H9 (cell line): ENCODE results near the gene OGFOD1. TPM values are rescaled to one million over a fixed set of nuclear protein-coding genes. Genes with fewer than 3 reads are reported as not detected.

Source experiments
- DNase-seq: peaks from one replicate; pipeline ENCODE4 v3.0.0-alpha.2; 2017
- H2AFZ ChIP-seq: one replicate; pipeline ENCODE4 v1.6.1; 2013; ENCODE audit warnings: mild to moderate bottlenecking, low read length, control low read depth, moderate library complexity
- H2AK5ac ChIP-seq: 2 replicates; pipeline ENCODE4 v1.6.1; 2013; ENCODE audit warnings: low read length, control low read depth, mixed read lengths; ENCODE audit not compliant: insufficient read length
- H2BK120ac ChIP-seq: one replicate; pipeline ENCODE4 v1.6.1; 2013; ENCODE audit warnings: low read depth, mild to moderate bottlenecking, low read length, control low read depth, inconsistent platforms; ENCODE audit not compliant: poor library complexity, severe bottlenecking
- H2BK12ac ChIP-seq: 2 replicates; pipeline ENCODE4 v1.6.1; 2013; ENCODE audit warnings: low read length, control low read depth, mixed read lengths, low read depth; ENCODE audit not compliant: insufficient read length
- H2BK15ac ChIP-seq: 2 replicates; pipeline ENCODE4 v1.6.1; 2013; ENCODE audit warnings: low read depth, low read length, control low read depth
- H2BK20ac ChIP-seq: one replicate; pipeline ENCODE4 v1.6.1; 2013; ENCODE audit warnings: low read depth, mild to moderate bottlenecking, low read length, control low read depth, inconsistent platforms; ENCODE audit not compliant: poor library complexity, severe bottlenecking
- H2BK5ac ChIP-seq: 2 replicates; pipeline ENCODE4 v1.6.1; 2013; ENCODE audit warnings: low read length, control low read depth, mixed read lengths; ENCODE audit not compliant: insufficient read length
- H3K14ac ChIP-seq: 2 replicates; pipeline ENCODE4 v1.6.1; 2013; ENCODE audit warnings: low read length, control low read depth; ENCODE audit not compliant: insufficient read depth
- H3K18ac ChIP-seq: 2 replicates; pipeline ENCODE4 v1.6.1; 2013; ENCODE audit warnings: low read depth, mild to moderate bottlenecking, mixed read lengths, low read length, control low read depth; ENCODE audit not compliant: insufficient read length
- H3K23ac ChIP-seq: 2 replicates; pipeline ENCODE4 v1.6.1; 2013; ENCODE audit warnings: low read length, control low read depth, mixed read lengths, low read depth; ENCODE audit not compliant: insufficient read length
- H3K23me2 ChIP-seq: 2 replicates; pipeline ENCODE4 v1.6.1; 2013; ENCODE audit warnings: low read depth, mild to moderate bottlenecking, mixed read lengths, low read length, control low read depth; ENCODE audit not compliant: insufficient read length, poor library complexity, severe bottlenecking
- H3K27ac ChIP-seq: 2 replicates; pipeline ENCODE4 v1.5.1; 2013; ENCODE audit warnings: low read length, control low read depth, mixed read lengths, low read depth; ENCODE audit not compliant: insufficient read length
- H3K27me3 ChIP-seq: 2 replicates; pipeline ENCODE4 v1.6.1; 2013; ENCODE audit warnings: low read length, control low read depth, inconsistent platforms; ENCODE audit not compliant: insufficient read depth
- H3K4ac ChIP-seq: 2 replicates; pipeline ENCODE4 v1.6.1; 2013; ENCODE audit warnings: low read depth, mild to moderate bottlenecking, control low read depth, inconsistent platforms, low read length, moderate library complexity
- H3K4me1 ChIP-seq: 2 replicates; pipeline ENCODE4 v1.6.1; 2013; ENCODE audit warnings: low read length, control low read depth, inconsistent platforms; ENCODE audit not compliant: insufficient read depth
- H3K4me2 ChIP-seq: 2 replicates; pipeline ENCODE4 v1.6.1; 2013; ENCODE audit warnings: low read length, control low read depth, mixed read lengths; ENCODE audit not compliant: insufficient read length, insufficient read depth
- H3K56ac ChIP-seq: 2 replicates; pipeline ENCODE4 v1.6.1; 2013; ENCODE audit warnings: low read depth, mild to moderate bottlenecking, mixed read lengths, low read length, control low read depth; ENCODE audit not compliant: insufficient read length
- H3K79me1 ChIP-seq: 2 replicates; pipeline ENCODE4 v1.6.1; 2013; ENCODE audit warnings: low read depth, mild to moderate bottlenecking, moderate library complexity, low read length, control low read depth, inconsistent platforms; ENCODE audit not compliant: insufficient read depth, poor library complexity, severe bottlenecking
- H3K79me2 ChIP-seq: 2 replicates; pipeline ENCODE4 v1.6.1; 2013; ENCODE audit warnings: low read length, control low read depth, inconsistent platforms; ENCODE audit not compliant: insufficient read depth
- H3K9ac ChIP-seq: 2 replicates; pipeline ENCODE4 v1.6.1; 2013; ENCODE audit warnings: low read length, control low read depth, mixed read lengths; ENCODE audit not compliant: insufficient read length; ENCODE audit errors: extremely low read depth
- H3K9me3 ChIP-seq: one replicate; pipeline ENCODE4 v1.6.1; 2013; ENCODE audit warnings: low read depth, low read length, inconsistent platforms; ENCODE audit not compliant: control insufficient read depth
- H3T11ph ChIP-seq: one replicate; pipeline ENCODE4 v1.6.1; 2013; ENCODE audit warnings: mild to moderate bottlenecking, low read length, control low read depth, inconsistent platforms
- H4K20me1 ChIP-seq: one replicate; pipeline ENCODE4 v1.6.1; 2013; ENCODE audit not compliant: control insufficient read depth, insufficient read length, insufficient read depth
- H4K5ac ChIP-seq: 2 replicates; pipeline ENCODE4 v1.6.1; 2013; ENCODE audit warnings: low read depth, mild to moderate bottlenecking, mixed read lengths, low read length, control low read depth; ENCODE audit not compliant: insufficient read length
- H4K8ac ChIP-seq: replicated peaks from 2 replicates; pipeline ENCODE4 v1.6.1; 2013; ENCODE audit warnings: low read length, control low read depth, mixed read lengths, low read depth; ENCODE audit not compliant: insufficient read length
- H4K91ac ChIP-seq: 2 replicates; pipeline ENCODE4 v1.6.1; 2013; ENCODE audit warnings: low read depth, mild to moderate bottlenecking, moderate library complexity, mixed read lengths, low read length, control low read depth; ENCODE audit not compliant: insufficient read length
- H3K27ac Mint-ChIP-seq, 3 experiments: 2 replicates in 2 of 3; 3 replicates in 1 of 3; pipeline ENCODE4 v1.8.0; 2020 to 2021; ENCODE audit warnings: mixed read lengths in 3 of 3, mild to moderate bottlenecking in 1 of 3, moderate library complexity in 1 of 3
- H3K27me3 Mint-ChIP-seq: 2 replicates; pipeline ENCODE4 v1.8.0; 2021; ENCODE audit warnings: low read depth, mild to moderate bottlenecking, moderate library complexity, mixed read lengths
- H3K36me3 Mint-ChIP-seq, 3 experiments: 2 replicates in 2 of 3; 3 replicates in 1 of 3; pipeline ENCODE4 v1.8.0; 2020 to 2021; ENCODE audit warnings: low read depth in 3 of 3, mixed read lengths in 3 of 3; ENCODE audit not compliant: insufficient read depth in 1 of 3
- H3K4me1 Mint-ChIP-seq, 2 experiments: 2 replicates each; pipeline ENCODE4 v1.8.0; 2020; ENCODE audit warnings: mixed read lengths in 2 of 2
- H3K4me3 Mint-ChIP-seq, 2 experiments: 2 replicates in 1 of 2; 3 replicates in 1 of 2; pipeline ENCODE4 v1.8.0; 2020 to 2021; ENCODE audit warnings: mild to moderate bottlenecking in 2 of 2, mixed read lengths in 2 of 2, moderate library complexity in 1 of 2
- H3K9me3 Mint-ChIP-seq, 2 experiments: 2 replicates in 1 of 2; 3 replicates in 1 of 2; pipeline ENCODE4 v1.8.0; 2020; ENCODE audit warnings: mild to moderate bottlenecking in 2 of 2, mixed read lengths in 2 of 2, moderate library complexity in 1 of 2
- WGBS: extraction: QIAGEN DNeasy Blood & Tissue Kit; methylation state at CpG from one replicate; pipeline ENCODE4 v1.1.7; 2013; ENCODE audit warnings: missing lambda C conversion rate, low lambda C conversion rate, mixed read lengths; ENCODE audit not compliant: insufficient read length; ENCODE audit errors: extremely low coverage; 5-methylcytosine and 5-hydroxymethylcytosine counted together
- total RNA-seq: library from RNA; stranded (reverse); gene quantifications from 2 replicates; pipeline ENCODE4 v1.2.1, GENCODE V29; 2021
- TF ChIP-seq, protein P1 (sequence below): fragments of 200-600 bp; sonication (generic); conservative IDR thresholded peaks from 3 replicates; pipeline ENCODE4 v1.8.0; 2021; ENCODE audit warnings: antibody characterized with exemption, mild to moderate bottlenecking

Gene OGFOD1
- total RNA-seq, 1 experiment from 2014 or later = 66.5 TPM

DNA sequence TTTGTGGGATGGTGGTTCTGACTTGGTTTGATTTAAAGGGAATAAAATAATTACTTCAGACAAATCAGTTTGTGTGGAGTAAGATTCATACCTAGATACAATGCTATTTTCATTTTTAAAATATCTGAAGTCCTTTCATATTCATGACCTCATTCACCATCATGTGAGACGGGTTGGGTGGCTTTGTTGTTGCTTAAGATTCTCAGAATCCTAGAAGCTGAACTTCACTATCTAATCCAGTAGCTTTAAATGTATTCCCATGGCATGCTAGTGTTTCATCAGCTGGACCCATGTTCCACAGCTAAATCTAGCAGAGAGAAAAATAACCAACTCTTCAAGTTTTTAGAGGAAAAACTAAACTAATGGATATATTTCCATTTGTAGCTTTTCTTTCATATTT, 23.3 kb upstream of the OGFOD1 start:
- Histone ChIP-seq H3K27me3 (no peaks in the 10 kb centered on the region; the same call in 1 of the 2 replicates), H3K4ac (no peak overlapping the region), H2BK20ac (no peak overlapping the region), H4K20me1 (no peaks in the 10 kb centered on the region), H3K23ac (no peak overlapping the region), H3K18ac (no peak overlapping the region), H3K23me2 (peaks cover 7% of the 10 kb centered on the region), H4K91ac (no peak overlapping the region), H3K79me1 (peaks cover 3% of the 10 kb centered on the region), H3K9me3 (no peaks in the 10 kb centered on the region), H4K5ac (no peak overlapping the region), H3T11ph (no peak overlapping the region), H3K27ac (no peak overlapping the region), H2AK5ac (no peak overlapping the region), H4K8ac (no peak overlapping the region), H2AFZ (no peak overlapping the region), H3K4me2 (no peak overlapping the region), H3K56ac (no peak overlapping the region), H2BK5ac (no peak overlapping the region), H2BK120ac (no peak overlapping the region), H2BK12ac (no peak overlapping the region), H3K4me1 (peaks cover 3% of the 10 kb centered on the region; the same call in 1 of the 2 replicates), H3K9ac (no peak overlapping the region), H3K79me2 (peaks cover 2% of the 10 kb centered on the region; the same call in 1 of the 2 replicates), H2BK15ac (no peak overlapping the region), H3K14ac (no peak overlapping the region)
- Mint-ChIP-seq H3K9me3 (no peaks in the 10 kb centered on the region), H3K36me3 (peaks cover 4 to 23% (median 21%) of the 10 kb centered on the region in 3 experiments; a peak in 6 of 7 replicates), H3K4me1 (peaks cover 17 to 18% of the 10 kb centered on the region in 2 experiments), H3K27me3 (peaks cover 15% of the 10 kb centered on the region), H3K4me3 (no peak overlapping the region), H3K27ac (no peak overlapping the region)
- no peak for DNase-seq
- WGBS = no CpG with 5 or more reads among the region's 1 CpG
- TF ChIP-seq, protein P1, sequence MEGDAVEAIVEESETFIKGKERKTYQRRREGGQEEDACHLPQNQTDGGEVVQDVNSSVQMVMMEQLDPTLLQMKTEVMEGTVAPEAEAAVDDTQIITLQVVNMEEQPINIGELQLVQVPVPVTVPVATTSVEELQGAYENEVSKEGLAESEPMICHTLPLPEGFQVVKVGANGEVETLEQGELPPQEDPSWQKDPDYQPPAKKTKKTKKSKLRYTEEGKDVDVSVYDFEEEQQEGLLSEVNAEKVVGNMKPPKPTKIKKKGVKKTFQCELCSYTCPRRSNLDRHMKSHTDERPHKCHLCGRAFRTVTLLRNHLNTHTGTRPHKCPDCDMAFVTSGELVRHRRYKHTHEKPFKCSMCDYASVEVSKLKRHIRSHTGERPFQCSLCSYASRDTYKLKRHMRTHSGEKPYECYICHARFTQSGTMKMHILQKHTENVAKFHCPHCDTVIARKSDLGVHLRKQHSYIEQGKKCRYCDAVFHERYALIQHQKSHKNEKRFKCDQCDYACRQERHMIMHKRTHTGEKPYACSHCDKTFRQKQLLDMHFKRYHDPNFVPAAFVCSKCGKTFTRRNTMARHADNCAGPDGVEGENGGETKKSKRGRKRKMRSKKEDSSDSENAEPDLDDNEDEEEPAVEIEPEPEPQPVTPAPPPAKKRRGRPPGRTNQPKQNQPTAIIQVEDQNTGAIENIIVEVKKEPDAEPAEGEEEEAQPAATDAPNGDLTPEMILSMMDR = no peak
